Activated naive CD4-positive, alpha-beta T cell treated with anti-CD3 and anti-CD28 coated beads for 36 hours (primary cell): ENCODE data around the gene P2RY4. TPM values are rescaled to one million over a fixed set of nuclear protein-coding genes. Genes with fewer than 3 reads are reported as not detected.
"Not testable (repeated sequence)": the region's sequence is repeated elsewhere in the genome, so short reads cannot be mapped to it uniquely, and the experiment has no call there.

ENCODE experiments used
- CTCF ChIA-PET: fragments of 350-600 bp; sonication (Branson Sonifier 250); formaldehyde crosslinking; loops from one replicate; lab custom pipeline; 2021; ENCODE audit warnings: antibody characterized with exemption; lab: Charles Lee
- DNase-seq: peaks from one replicate; pipeline ENCODE4 v3.0.0-alpha.2; 2020
- H3K27ac Mint-ChIP-seq: one replicate; pipeline ENCODE4 v1.8.0; 2021; ENCODE audit warnings: mild to moderate bottlenecking, mixed read lengths
- H3K27me3 Mint-ChIP-seq: one replicate; pipeline ENCODE4 v1.8.0; 2021; ENCODE audit warnings: low read depth, mixed read lengths
- H3K36me3 Mint-ChIP-seq: one replicate; pipeline ENCODE4 v1.8.0; 2021; ENCODE audit warnings: low read depth, mixed read lengths
- H3K4me1 Mint-ChIP-seq: one replicate; pipeline ENCODE4 v1.8.0; 2021; ENCODE audit warnings: low read depth, mixed read lengths
- H3K4me3 Mint-ChIP-seq: one replicate; pipeline ENCODE4 v1.8.0; 2021; ENCODE audit warnings: mild to moderate bottlenecking, moderate library complexity, mixed read lengths
- H3K9me3 Mint-ChIP-seq: one replicate; pipeline ENCODE4 v1.8.0; 2021; ENCODE audit warnings: mixed read lengths
- intact Hi-C: fragments of 100-400 bp; cut with micrococcal nuclease; formaldehyde crosslinking; loops from one replicate; pipeline ENCODE4 v1.15.1; 2023
- total RNA-seq, 2 experiments: library from RNA; stranded (reverse); gene quantifications; one replicate each; pipeline ENCODE4 v1.2.3, GENCODE V29; 2021

P2RY4 gene
- under 1 TPM in 1 of 2 experiments, not detected in 1; 0.22 TPM for total RNA-seq

DNA sequence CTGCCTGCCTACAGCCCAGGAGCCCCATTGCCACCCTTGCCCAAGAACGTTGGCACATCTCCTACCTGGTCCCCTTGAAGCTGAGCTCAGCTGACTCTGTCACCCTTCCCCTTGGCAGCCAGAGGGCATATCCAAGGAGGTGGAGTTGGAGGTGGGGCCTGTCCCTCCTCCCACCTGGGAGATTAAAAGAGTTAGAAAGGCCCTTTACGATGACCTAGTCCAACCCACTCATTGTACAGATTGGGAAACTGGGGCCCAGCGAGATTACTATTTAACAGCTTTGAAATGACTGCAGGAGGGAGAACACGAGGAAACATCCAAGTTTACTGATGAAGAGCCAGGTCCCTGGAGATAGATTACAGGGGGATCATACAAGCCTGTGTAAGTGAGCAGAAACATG is at the start of gene P2RY4:
Gene P2RY4 (minus strand): TSS at position 101 of the 400 bp plus-strand sequence. CDS start 580 bp downstream, outside the sequence.
- Mint-ChIP-seq H3K4me3 (no peak within 1 kb of the TSS), H3K36me3 (no peaks in the 10 kb centered on the region), H3K27me3 (no peaks in the 10 kb centered on the region), H3K4me1 (no peaks in the 10 kb centered on the region), H3K27ac (no peak within 1 kb of the TSS), H3K9me3 (no peaks in the 10 kb centered on the region)
- CTCF ChIA-PET: no interaction called here
- no peak for DNase-seq
- intact Hi-C loops: no loop called here

DNA sequence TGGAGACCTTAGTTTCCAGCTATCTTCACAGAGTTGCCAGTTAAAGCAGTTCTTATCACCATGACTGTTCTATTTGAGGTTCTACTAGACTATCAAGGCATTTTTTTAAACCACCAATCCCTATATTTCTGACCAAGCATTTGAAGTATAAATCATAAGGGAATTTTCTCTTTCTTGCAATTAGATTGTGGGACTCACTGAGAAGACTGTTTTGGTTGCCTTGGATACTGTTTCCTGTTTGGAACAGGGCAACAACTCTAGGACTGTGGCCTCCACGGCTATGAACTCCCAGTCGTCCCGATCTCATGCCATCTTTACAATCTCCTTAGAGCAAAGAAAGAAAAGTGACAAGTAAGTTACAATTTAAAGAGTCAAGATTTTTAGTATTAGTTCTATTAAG is 41.7 kb upstream of the P2RY4 start:
- Mint-ChIP-seq H3K27me3 (no peaks in the 10 kb centered on the region), H3K4me1 (no peaks in the 10 kb centered on the region), H3K4me3 (no peak overlapping the region), H3K27ac (no peak overlapping the region), H3K9me3 (no peaks in the 10 kb centered on the region), H3K36me3 (peaks cover 21% of the 10 kb centered on the region)
- no peak for DNase-seq
- CTCF ChIA-PET: no interaction called here
- intact Hi-C loops: no loop called here

DNA sequence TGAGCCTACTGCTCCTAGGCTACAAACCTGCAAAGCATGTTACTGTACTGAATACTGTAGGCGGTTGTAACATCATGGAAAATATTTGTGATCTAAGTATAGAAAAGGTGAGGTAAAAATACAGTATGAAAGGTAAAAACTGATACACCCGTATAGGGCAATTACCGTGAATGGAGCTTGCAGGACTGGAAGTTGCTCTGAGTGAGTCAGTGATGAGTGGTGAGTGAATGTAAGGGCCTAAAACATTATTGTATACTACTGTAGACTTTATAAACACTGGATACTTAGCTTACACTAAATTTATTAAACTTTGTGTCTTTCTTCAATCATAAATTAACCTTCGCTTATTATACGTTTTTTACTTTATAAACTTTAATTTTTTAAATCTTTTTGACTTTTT is 33.6 kb upstream of the P2RY4 start:
- intact Hi-C loops: no loop called here
- CTCF ChIA-PET: no interaction called here
- H3K4me3 Mint-ChIP-seq: no peak overlapping the region
- no peak overlapping the region for H3K27ac Mint-ChIP-seq
- peaks cover 3% of the 10 kb centered on the region for H3K36me3 Mint-ChIP-seq
- no peaks in the 10 kb centered on the region for H3K9me3 Mint-ChIP-seq
- no peaks in the 10 kb centered on the region for H3K27me3 Mint-ChIP-seq
- H3K4me1 Mint-ChIP-seq: peaks cover 5% of the 10 kb centered on the region
- no peak for DNase-seq

DNA sequence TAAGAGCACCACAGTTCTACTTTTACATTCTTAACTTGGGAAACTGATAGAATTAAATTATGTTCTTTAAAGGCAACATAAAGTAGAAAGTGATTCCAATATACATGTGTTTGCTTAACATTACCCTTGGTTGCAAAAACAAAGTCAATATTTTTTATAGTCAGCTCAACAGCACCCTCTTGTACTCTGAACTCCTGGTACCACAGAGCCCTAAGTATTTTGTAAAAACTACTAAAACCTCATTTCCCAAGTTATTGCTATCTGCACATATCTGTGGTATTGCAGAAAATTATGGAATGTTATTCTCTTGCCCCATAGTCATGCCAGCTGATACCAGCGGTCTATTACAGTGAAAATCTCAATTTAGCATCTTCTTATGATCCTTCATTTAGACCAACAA is 32.8 kb upstream of the P2RY4 start:
- intact Hi-C loops: no loop called here
- DNase-seq: no peak
- Mint-ChIP-seq H3K4me3 (no peak overlapping the region), H3K27ac (no peak overlapping the region), H3K27me3 (no peaks in the 10 kb centered on the region), H3K36me3 (peaks cover 3% of the 10 kb centered on the region), H3K9me3 (no peaks in the 10 kb centered on the region), H3K4me1 (peaks cover 5% of the 10 kb centered on the region)
- CTCF ChIA-PET: no interaction called here

DNA sequence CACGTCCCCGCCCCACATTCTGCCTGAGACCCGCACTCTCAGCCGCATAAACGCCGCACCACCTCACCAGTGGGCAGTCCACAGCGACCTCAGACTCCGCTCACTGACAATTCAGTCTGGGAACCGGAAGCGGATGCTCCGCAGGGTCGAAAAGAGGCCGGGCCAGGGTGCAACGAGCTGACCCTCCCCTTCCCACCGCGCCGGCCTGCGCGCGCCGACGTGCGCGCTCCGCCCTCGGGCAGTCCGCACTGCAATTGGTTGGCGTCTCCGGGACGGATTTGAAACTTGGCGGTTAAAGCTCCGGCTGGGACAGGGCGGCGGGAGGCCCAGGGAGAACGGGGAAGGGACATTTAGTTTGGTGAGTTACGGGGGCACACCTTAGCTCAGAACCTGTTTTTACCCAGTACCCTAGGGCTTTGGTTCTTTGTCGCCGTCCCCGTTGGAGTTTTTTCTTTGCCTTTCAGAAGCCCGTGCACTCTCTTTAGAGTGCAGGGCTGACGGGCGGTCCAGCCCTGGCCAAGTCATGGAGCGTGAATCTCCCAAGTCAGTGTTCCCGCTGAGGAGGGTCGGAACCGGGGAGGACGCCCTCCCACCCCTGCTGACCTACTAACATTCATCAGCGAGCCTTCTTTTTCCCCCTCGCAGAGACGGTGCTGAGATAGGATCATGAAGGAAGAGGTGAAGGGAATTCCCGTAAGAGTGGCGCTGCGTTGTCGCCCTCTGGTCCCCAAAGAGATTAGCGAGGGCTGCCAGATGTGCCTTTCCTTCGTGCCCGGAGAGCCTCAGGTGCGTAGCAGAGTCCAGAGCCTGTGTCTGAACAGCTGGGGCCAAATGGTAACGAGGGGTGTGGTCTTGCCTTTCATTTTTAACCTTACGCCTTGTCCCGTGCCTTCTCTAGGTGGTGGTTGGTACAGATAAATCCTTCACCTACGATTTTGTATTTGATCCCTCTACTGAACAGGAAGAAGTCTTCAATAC is 30.1 kb upstream of the P2RY4 start, which contains the start of the genes KIF4A and PDZD11:
Gene KIF4A (plus strand): TSS at position 312 of the 978 bp plus-strand sequence. CDS start 355 bp downstream, at position 667.
Gene PDZD11 (minus strand): TSS at position 135 of the 978 bp plus-strand sequence. CDS start 586 bp downstream, outside the sequence.
- CTCF ChIA-PET: interaction anchor here (0.8 to 1.8 kb wide), 5 partner anchors 48 to 375 kb away, joined by 3 to 6 read pairs (median 3); partner anchors contain the start of gene IGBP1
- peak within 1 kb of the TSS; percentile 83 for H3K27ac Mint-ChIP-seq
- peak within 1 kb of the TSS; percentile 90 for H3K4me3 Mint-ChIP-seq
- peaks cover 8% of the 10 kb centered on the region for H3K36me3 Mint-ChIP-seq
- DNase-seq: peak; percentile 86
- H3K9me3 Mint-ChIP-seq: no peaks in the 10 kb centered on the region
- H3K4me1 Mint-ChIP-seq: peaks cover 5% of the 10 kb centered on the region
- no peaks in the 10 kb centered on the region for H3K27me3 Mint-ChIP-seq
- intact Hi-C loops: loop anchor here (1.0 to 2.0 kb wide), 3 partner anchors 93 to 157 kb away; partner anchors contain the start of gene IGBP1

DNA sequence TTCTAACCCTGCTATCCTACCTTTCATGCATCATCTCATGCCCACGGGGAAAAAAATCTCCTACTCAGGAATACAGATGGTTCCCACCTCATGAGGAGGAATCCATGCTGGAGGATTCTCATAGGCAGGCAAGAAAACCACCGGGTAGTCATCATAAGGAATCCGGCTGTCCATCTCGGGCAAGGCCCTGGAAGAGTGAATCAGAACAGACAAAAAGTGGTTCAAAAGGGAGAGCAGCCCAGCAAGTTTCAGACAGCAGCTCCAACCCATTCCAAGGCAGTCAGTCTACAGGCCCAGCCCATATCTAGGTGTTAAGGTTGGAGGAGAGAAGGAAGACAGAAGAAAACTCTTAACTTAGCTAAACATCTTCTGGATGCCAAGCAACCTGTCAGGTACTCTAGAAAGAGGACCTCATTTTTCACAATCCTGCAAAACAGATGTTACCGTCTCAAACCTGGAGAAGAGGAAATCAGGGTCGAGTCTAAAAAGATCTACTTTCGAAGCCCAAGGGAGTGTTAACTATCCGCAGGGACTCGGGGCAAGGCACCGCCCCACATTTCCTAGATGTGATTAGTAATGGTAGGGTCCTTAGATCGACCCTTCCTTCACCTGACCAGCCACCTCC is 29.3 kb upstream of the P2RY4 start:
- intact Hi-C loops: loop anchor here (1.0 kb wide), 1 partner anchor 156 kb away; the partner anchor contains the start of gene IGBP1
- Mint-ChIP-seq H3K4me1 (peaks cover 5% of the 10 kb centered on the region), H3K27me3 (no peaks in the 10 kb centered on the region), H3K27ac (peak overlapping the region; percentile 83), H3K9me3 (no peaks in the 10 kb centered on the region), H3K4me3 (peak overlapping the region; percentile 90), H3K36me3 (peaks cover 8% of the 10 kb centered on the region)
- CTCF ChIA-PET: interaction anchor here (1.0 to 1.2 kb wide), 2 partner anchors 123 to 376 kb away, joined by 3 to 4 read pairs; no protein-coding TSS in a partner anchor
- DNase-seq: no peak

DNA sequence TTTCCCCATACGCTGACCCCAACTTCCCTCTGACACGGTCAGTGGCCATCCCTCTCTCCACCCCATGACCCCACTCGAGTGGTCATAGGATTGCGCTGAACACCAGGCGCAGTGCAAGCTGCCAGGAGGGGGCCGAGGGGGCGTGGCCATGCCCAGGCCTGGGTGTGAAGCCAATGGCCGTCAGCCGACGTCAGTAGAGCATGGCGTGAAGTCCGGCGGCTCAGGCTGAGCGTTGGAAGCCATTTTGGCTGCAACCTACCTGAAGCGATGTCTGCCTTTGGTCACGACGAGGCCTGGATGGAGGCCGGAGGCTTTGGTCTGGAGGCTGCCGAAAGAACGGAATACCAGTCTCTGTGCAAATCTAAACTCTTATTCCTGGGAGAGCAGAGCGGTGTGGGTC is 21.9 kb upstream of the P2RY4 start, which contains the start of gene RAB41:
Gene RAB41 (plus strand): TSS at position 222 of the 400 bp plus-strand sequence. CDS start 46 bp downstream, at position 268.
- H3K9me3 Mint-ChIP-seq: no peaks in the 10 kb centered on the region
- H3K27ac Mint-ChIP-seq: no peak within 1 kb of the TSS
- no peaks in the 10 kb centered on the region for H3K4me1 Mint-ChIP-seq
- DNase-seq: no peak
- H3K27me3 Mint-ChIP-seq: no peaks in the 10 kb centered on the region
- CTCF ChIA-PET: no interaction called here
- intact Hi-C loops: no loop called here
- H3K36me3 Mint-ChIP-seq: peaks cover 18% of the 10 kb centered on the region
- no peak within 1 kb of the TSS for H3K4me3 Mint-ChIP-seq

DNA sequence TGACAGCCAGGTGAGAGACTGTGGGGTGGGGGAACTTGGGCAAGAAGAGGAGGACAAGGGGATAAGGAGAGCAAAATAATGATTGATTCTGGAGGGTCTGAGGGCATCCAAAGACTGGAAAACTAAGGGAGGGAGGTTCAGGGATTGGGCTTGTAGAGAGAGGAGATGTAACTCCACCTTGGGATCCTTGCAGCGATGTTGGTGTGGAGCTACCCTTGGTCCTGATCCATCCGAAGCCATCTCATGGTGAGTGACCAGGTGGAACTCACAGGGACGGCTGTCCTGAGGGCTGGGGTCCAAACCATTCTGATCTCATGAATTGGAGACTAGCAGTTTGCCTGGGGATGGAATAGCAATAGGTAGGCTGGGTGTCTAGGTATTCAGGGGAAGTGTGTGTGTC is 20.6 kb upstream of the P2RY4 start:
- H3K27ac Mint-ChIP-seq: no peak overlapping the region
- no peak for DNase-seq
- no peaks in the 10 kb centered on the region for H3K9me3 Mint-ChIP-seq
- H3K36me3 Mint-ChIP-seq: peaks cover 11% of the 10 kb centered on the region
- no peaks in the 10 kb centered on the region for H3K4me1 Mint-ChIP-seq
- intact Hi-C loops: no loop called here
- H3K4me3 Mint-ChIP-seq: no peak overlapping the region
- CTCF ChIA-PET: no interaction called here
- no peaks in the 10 kb centered on the region for H3K27me3 Mint-ChIP-seq

DNA sequence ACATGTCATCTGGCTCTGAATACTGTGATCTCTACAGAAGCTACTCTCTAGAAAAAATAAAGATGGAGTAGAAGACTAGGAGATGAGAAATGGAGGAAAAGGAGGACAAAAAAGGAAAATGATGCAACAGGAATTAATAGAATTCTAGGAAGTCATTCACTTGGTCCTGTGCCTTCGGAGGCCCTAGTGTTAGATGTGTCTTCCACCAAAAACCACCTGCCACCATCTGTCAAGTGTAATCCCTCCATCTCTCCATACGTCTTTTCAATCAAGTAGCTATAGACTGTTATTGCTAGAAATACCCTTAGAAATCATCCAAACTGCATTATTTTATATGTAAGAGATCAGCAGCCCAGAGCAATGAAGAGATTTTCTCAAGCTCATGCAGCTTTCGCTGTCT is 19.1 kb upstream of the P2RY4 start:
- no peak overlapping the region for H3K27ac Mint-ChIP-seq
- no peaks in the 10 kb centered on the region for H3K27me3 Mint-ChIP-seq
- peaks cover 11% of the 10 kb centered on the region for H3K36me3 Mint-ChIP-seq
- H3K4me1 Mint-ChIP-seq: no peaks in the 10 kb centered on the region
- CTCF ChIA-PET: no interaction called here
- intact Hi-C loops: no loop called here
- H3K4me3 Mint-ChIP-seq: no peak overlapping the region
- DNase-seq: no peak
- H3K9me3 Mint-ChIP-seq: no peaks in the 10 kb centered on the region

DNA sequence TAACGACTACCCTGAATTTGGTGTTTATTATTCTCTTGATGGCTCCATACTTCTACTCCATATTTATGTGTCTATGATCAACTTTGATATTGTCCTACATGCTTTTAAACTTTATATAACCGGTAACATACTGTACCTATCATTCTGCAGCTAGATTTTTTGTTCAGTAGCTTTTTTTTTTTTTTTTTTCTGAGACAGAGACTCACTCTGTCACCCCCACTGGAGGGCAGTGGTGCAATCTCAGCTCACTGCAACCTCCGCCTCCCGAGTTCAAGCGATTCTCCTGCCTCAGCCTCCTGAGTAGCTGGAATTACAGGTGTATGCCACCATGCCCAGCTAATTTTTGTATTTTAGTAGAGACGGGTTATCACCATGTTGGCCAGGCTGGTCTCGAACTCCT is 14.0 kb upstream of the P2RY4 start:
- H3K27me3 Mint-ChIP-seq, intact Hi-C loops, H3K27ac Mint-ChIP-seq: not testable (repeated sequence)

DNA sequence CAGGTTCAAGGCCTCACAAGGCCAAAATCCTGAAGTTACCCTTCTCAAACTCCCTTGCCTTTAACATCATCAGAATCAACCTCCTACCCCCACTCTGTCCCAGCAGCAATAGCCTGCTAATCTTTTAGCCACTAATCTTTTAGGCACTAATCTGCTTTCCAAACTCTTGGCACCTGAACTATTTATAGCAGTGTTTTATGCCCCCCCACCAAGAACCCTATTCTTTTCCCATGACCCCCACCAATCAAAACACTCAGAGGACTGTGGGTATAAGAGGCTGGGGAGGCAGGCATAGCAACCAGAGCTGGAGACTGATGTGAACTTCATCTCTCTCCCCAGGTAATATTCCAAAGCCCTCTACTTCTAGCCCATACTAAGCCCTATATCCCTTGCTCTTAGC is 8.0 kb upstream of the P2RY4 start, which contains the start of gene ARR3:
Gene ARR3 (plus strand): TSS at position 301 of the 400 bp plus-strand sequence. CDS start 1,052 bp downstream, outside the sequence.
- no peaks in the 10 kb centered on the region for H3K9me3 Mint-ChIP-seq
- no peaks in the 10 kb centered on the region for H3K4me1 Mint-ChIP-seq
- no peak within 1 kb of the TSS for H3K4me3 Mint-ChIP-seq
- CTCF ChIA-PET: interaction anchor here (0.5 to 0.6 kb wide), 2 partner anchors 71 to 146 kb away, joined by 3 read pairs; no protein-coding TSS in a partner anchor
- DNase-seq: no peak
- no peaks in the 10 kb centered on the region for H3K36me3 Mint-ChIP-seq
- no peak within 1 kb of the TSS for H3K27ac Mint-ChIP-seq
- intact Hi-C loops: no loop called here
- H3K27me3 Mint-ChIP-seq: no peaks in the 10 kb centered on the region

More for the DNA sequence above, 14.0 kb upstream of the P2RY4 start:
- DNase-seq, H3K36me3 Mint-ChIP-seq, H3K4me1 Mint-ChIP-seq, H3K9me3 Mint-ChIP-seq, H3K4me3 Mint-ChIP-seq, CTCF ChIA-PET: not testable (repeated sequence)

DNA sequence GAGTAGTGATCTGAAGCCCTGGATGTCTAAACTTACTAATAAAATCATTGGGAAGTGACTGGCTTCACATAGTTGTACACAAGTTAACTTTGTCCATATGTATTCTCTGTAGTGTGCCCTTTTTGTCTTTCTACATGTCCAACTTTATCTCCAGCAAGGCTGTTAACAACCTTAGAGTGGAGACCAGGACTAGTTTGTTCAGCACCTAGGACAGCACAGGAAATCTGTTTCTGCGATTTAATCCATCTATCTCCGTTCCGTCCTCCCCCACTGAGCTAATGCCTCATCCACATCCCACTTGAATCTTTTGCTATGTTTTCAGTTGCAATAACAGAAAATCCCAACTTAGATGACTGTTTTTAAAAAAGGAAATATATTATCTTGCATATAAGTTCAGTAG is 4.8 kb upstream of the P2RY4 start:
- H3K9me3 Mint-ChIP-seq: no peaks in the 10 kb centered on the region
- no peaks in the 10 kb centered on the region for H3K36me3 Mint-ChIP-seq
- no peak overlapping the region for H3K27ac Mint-ChIP-seq
- H3K27me3 Mint-ChIP-seq: no peaks in the 10 kb centered on the region
- intact Hi-C loops: no loop called here
- H3K4me1 Mint-ChIP-seq: no peaks in the 10 kb centered on the region
- no peak overlapping the region for H3K4me3 Mint-ChIP-seq
- no peak for DNase-seq
- CTCF ChIA-PET: no interaction called here
